Stomach (tissue), 9 donors: ENCODE results near the gene ISG20L2. TPM values are rescaled to one million over a fixed set of nuclear protein-coding genes. Genes with fewer than 3 reads are reported as not detected.

Experiments used
- DNase-seq, 2 donors: peaks; one replicate each; pipeline versions ENCODE4 v3.0.0 to v3.0.0-alpha.2; 2013 to 2019
- H3K27ac ChIP-seq, 5 donors: fragments of 200-600 bp in 4 of 5; sonication (generic) in 4 of 5; one replicate each; pipeline ENCODE4 v1.5.1; 2013 to 2019; ENCODE audit warnings: mild to moderate bottlenecking in 1 of 5, moderate library complexity in 1 of 5
- H3K27me3 ChIP-seq, 3 donors: fragments of 200-600 bp; sonication (generic); one replicate each; pipeline ENCODE4 v1.5.1; 2017 to 2019; ENCODE audit warnings: mixed run types in 1 of 3
- H3K36me3 ChIP-seq, 4 donors: fragments of 200-600 bp; sonication (generic); 1 replicate in 3 of 4; 2 replicates in 1 of 4; pipeline ENCODE4 v1.5.1; 2016 to 2019
- H3K4me1 ChIP-seq, 4 donors: fragments of 200-600 bp; sonication (generic); one replicate each; pipeline ENCODE4 v1.5.1; 2016 to 2019
- H3K4me3 ChIP-seq, 4 donors: fragments of 200-600 bp; sonication (generic) in 3 of 4; one replicate each; pipeline ENCODE4 v1.5.1; 2016 to 2019; ENCODE audit warnings: mild to moderate bottlenecking in 1 of 4
- H3K9me3 ChIP-seq, 4 donors: fragments of 200-600 bp; sonication (generic); one replicate each; pipeline ENCODE4 v1.5.1; 2016 to 2019
- EP300 ChIP-seq: sonication (generic); formaldehyde crosslinking; IDR thresholded peaks from one replicate; pipeline ENCODE4 v1.6.1; 2017; ENCODE audit warnings: antibody characterized with exemption
- POLR2A ChIP-seq, 4 donors: fragments of 450-650 bp; IDR thresholded peaks; one replicate each; pipeline ENCODE4 v1.6.1; 2016; ENCODE audit warnings: antibody characterized with exemption in 4 of 4, control low read depth in 2 of 4, mild to moderate bottlenecking in 1 of 4, moderate library complexity in 1 of 4
- POLR2AphosphoS5 ChIP-seq, 3 donors: sonication (generic); formaldehyde crosslinking; IDR thresholded peaks; one replicate each; pipeline ENCODE4 v1.6.1; 2016; ENCODE audit warnings: antibody characterized with exemption in 3 of 3
- WGBS, 5 donors: extraction: QIAGEN DNeasy Blood & Tissue Kit in 3 of 5; methylation state at CpG; one replicate each; pipeline versions ENCODE4 v1.1.5 to v1.1.7; 2013 to 2018; 5-methylcytosine and 5-hydroxymethylcytosine counted together
- intact Hi-C: fragments of 100-400 bp; cut with DNase I; formaldehyde crosslinking; loops from one replicate; pipeline ENCODE4 v1.15.1; 2023; ENCODE audit warnings: low total_unique reads
- polyA plus RNA-seq, 3 donors: library from polyadenylated mRNA; stranded (reverse); fragments of 200-250 nt; gene quantifications; one replicate each; pipeline ENCODE4 v1.2.3, GENCODE V29; 2013
- total RNA-seq, 5 donors: library from RNA; depleted of rRNA; stranded (reverse); fragments of >200 nt; gene quantifications; one replicate each; pipeline versions ENCODE4 v1.1.0 to v1.2.3, GENCODE V29; 2014 to 2016
- TF ChIP-seq, protein P1 (sequence below), 7 experiments: fragments of 450-650 bp in 4 of 7; fragments of 200-600 bp in 3 of 7; sonication (generic) in 3 of 7; IDR thresholded peaks; one replicate each; pipeline ENCODE4 v1.5.1; 2016 to 2019; ENCODE audit warnings: antibody characterized with exemption in 7 of 7, control low read depth in 2 of 7, mild to moderate bottlenecking in 1 of 7
- donor health status: healthy with polysubstance abuse.
- donor health status: Bipolar disorder and iron deficiency.
- donor health status: healthy.

The ISG20L2 gene
- total and polyA plus RNA-seq, 8 donors, result 4.5 to 65.5 (median 11.7) TPM

DNA sequence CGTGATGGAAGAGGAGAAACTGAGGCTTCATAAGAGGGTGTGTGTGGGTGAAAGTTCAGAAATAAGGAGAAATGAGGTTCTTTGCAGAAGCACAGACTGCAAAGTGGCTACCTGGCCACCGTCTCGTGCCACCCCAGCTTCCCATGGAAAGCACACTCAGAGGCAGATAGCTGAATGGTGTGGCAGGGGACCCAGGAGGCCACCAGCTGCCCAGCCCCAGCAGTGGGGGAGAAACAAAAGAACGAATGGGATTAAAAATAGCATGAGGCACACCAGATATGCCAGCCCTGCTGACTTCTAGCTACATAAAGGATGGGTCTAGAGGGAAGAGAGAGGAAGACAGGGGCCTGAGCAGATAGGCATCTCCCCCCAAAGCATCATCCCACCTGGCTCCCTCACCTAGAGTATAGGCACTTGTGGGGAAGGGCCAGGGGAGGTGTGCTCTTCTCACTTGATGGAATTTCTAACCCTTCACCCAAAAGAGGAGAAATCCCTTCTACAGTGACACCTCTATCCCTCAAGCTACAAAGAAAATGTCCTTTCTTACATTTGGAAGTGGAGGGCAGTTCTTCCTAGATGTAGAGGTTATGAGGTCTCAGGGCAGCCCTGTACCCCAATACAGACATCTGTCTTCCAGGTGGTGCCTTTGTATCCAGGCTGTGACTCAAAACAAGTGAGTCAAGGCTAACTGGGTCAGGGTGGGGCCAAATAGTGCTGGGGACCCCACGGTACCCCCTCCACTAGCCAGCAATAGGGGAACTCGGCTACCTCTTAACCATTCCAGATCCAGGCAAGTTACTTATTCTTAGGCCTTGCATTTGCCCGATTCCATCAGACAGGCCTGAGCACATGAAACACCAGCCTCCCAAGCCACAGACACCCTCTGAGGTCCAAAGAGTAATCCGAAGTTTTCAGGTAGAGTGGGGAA, 19.4 kb upstream of the ISG20L2 start:
- peak in 1 of 2 donors; percentile 48 for DNase-seq
- Histone ChIP-seq H3K36me3 (peaks cover 18 to 27% (median 23%) of the 10 kb centered on the region in 4 donors), H3K4me3 (peak overlapping the region; percentile 79 to 99 (median 88)), H3K27ac (peak overlapping the region; percentile 85 to 98 (median 98)), H3K27me3 (no peaks in the 10 kb centered on the region), H3K9me3 (no peaks in the 10 kb centered on the region), H3K4me1 (peaks cover 52 to 68% (median 67%) of the 10 kb centered on the region in 4 donors)
- TF ChIP-seq EP300, result no peak
- intact Hi-C loops, result no loop called here
- WGBS, 5 donors, result 1 to 7% (median 6%) methylated on average over 8 of the region's 8 CpGs

GRCh38 chr1:156746728-156747631, 18.4 kb upstream of the ISG20L2 start:
- peak; percentile 88 to 97 for DNase-seq
- Histone ChIP-seq H3K4me3 (peak overlapping the region; percentile 79 to 99 (median 88)), H3K36me3 (peaks cover 24 to 37% (median 33%) of the 10 kb centered on the region in 4 donors), H3K27ac (peak overlapping the region; percentile 85 to 98 (median 98)), H3K4me1 (peaks cover 46 to 64% (median 61%) of the 10 kb centered on the region in 4 donors), H3K27me3 (no peaks in the 10 kb centered on the region), H3K9me3 (no peaks in the 10 kb centered on the region)
- no peak for TF ChIP-seq POLR2A (IDR thresholded peaks at IDR 0.05)
- TF ChIP-seq, protein P1, sequence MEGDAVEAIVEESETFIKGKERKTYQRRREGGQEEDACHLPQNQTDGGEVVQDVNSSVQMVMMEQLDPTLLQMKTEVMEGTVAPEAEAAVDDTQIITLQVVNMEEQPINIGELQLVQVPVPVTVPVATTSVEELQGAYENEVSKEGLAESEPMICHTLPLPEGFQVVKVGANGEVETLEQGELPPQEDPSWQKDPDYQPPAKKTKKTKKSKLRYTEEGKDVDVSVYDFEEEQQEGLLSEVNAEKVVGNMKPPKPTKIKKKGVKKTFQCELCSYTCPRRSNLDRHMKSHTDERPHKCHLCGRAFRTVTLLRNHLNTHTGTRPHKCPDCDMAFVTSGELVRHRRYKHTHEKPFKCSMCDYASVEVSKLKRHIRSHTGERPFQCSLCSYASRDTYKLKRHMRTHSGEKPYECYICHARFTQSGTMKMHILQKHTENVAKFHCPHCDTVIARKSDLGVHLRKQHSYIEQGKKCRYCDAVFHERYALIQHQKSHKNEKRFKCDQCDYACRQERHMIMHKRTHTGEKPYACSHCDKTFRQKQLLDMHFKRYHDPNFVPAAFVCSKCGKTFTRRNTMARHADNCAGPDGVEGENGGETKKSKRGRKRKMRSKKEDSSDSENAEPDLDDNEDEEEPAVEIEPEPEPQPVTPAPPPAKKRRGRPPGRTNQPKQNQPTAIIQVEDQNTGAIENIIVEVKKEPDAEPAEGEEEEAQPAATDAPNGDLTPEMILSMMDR (IDR thresholded peaks at IDR 0.05), result peak in 1 of 7 experiments; percentile 5
- TF ChIP-seq EP300, result peak; percentile 13
- peak in 2 of 3 donors; percentile 13 to 62 for TF ChIP-seq POLR2AphosphoS5 (IDR thresholded peaks at IDR 0.05)
- intact Hi-C loops, result no loop called here
- 1 to 4% (median 2%) methylated on average over 17 to 25 of the region's 29 CpGs for WGBS, 5 donors

GRCh38 chr1:156746406-156746727, 17.8 kb upstream of the ISG20L2 start:
- DNase-seq, result no peak
- WGBS, 5 donors, result 39 to 51% (median 46%) methylated on average over 9 of the region's 9 CpGs
- peak overlapping the region; percentile 79 to 99 (median 88) for H3K4me3 ChIP-seq
- peak overlapping the region; percentile 85 to 98 (median 98) for H3K27ac ChIP-seq
- H3K4me1 ChIP-seq, result peaks cover 52 to 70% (median 67%) of the 10 kb centered on the region in 4 donors
- intact Hi-C loops, result no loop called here
- no peaks in the 10 kb centered on the region for H3K9me3 ChIP-seq
- H3K27me3 ChIP-seq, result no peaks in the 10 kb centered on the region
- no peak for TF ChIP-seq POLR2A (IDR thresholded peaks at IDR 0.05)
- no peak for TF ChIP-seq EP300
- TF ChIP-seq, protein P1 (IDR thresholded peaks at IDR 0.05), result no peak
- no peak for TF ChIP-seq POLR2AphosphoS5 (IDR thresholded peaks at IDR 0.05)
- peaks cover 24 to 41% (median 35%) of the 10 kb centered on the region in 4 donors for H3K36me3 ChIP-seq

GRCh38 chr1:156745881-156746280, 17.3 kb upstream of the ISG20L2 start:
- 56 to 64% (median 60%) methylated on average over 3 of the region's 3 CpGs for WGBS, 5 donors
- no peak for TF ChIP-seq EP300
- TF ChIP-seq POLR2A (IDR thresholded peaks at IDR 0.05), result no peak
- TF ChIP-seq, protein P1 (IDR thresholded peaks at IDR 0.05), result no peak
- TF ChIP-seq POLR2AphosphoS5 (IDR thresholded peaks at IDR 0.05), result no peak
- Histone ChIP-seq H3K27ac (peak overlapping the region in 4 of 5 donors; percentile 97 to 98 (median 98)), H3K4me3 (peak overlapping the region; percentile 79 to 99 (median 88)), H3K9me3 (no peaks in the 10 kb centered on the region), H3K4me1 (peaks cover 52 to 71% (median 68%) of the 10 kb centered on the region in 4 donors), H3K36me3 (peaks cover 24 to 41% (median 35%) of the 10 kb centered on the region in 4 donors), H3K27me3 (no peaks in the 10 kb centered on the region)
- DNase-seq, result no peak
- intact Hi-C loops, result no loop called here
